G401.6 (cell line): ENCODE results near the gene DGAT2L6.

Source experiments
- FAIRE-seq: peaks from 2 replicates; lab custom pipeline; 2012; peaks lifted over from hg19 to GRCh38; lab: Jason Lieb, UNC

DGAT2L6 gene, protein sequence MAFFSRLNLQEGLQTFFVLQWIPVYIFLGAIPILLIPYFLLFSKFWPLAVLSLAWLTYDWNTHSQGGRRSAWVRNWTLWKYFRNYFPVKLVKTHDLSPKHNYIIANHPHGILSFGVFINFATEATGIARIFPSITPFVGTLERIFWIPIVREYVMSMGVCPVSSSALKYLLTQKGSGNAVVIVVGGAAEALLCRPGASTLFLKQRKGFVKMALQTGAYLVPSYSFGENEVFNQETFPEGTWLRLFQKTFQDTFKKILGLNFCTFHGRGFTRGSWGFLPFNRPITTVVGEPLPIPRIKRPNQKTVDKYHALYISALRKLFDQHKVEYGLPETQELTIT

DNA sequence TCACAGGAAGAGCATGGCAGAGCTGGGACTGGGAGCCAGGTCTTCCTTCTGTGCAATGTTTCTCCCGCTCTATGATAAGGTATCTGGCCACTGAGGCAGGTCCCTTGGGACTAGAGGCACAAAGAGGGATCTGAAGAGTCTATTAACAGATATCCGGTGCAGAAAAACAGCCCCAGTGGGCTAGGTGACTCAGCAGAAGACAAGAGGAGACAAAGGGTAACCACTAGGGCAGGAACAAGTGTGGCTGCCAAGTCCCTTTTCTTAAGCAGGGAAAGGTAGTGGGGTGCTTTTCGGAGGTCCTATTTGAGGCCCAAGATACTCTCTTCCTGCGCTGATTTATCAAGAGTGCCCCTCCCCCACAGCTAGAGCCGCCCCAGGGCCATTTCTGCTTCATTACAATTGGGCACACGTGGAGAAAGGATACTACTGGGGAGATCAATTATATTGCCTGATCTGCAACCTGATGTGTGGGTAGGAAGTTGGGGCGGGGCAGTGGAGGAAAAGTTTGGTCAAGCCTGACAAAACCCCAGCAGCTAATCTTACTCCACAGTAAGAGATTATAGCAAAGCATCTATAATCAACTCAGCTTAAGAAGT lies at the start of gene DGAT2L6:
Gene DGAT2L6, plus strand, starts transcription at position 546 of the 596 bp plus-strand sequence. CDS start 100 bp downstream, outside the sequence.
- FAIRE-seq = no peak

DNA sequence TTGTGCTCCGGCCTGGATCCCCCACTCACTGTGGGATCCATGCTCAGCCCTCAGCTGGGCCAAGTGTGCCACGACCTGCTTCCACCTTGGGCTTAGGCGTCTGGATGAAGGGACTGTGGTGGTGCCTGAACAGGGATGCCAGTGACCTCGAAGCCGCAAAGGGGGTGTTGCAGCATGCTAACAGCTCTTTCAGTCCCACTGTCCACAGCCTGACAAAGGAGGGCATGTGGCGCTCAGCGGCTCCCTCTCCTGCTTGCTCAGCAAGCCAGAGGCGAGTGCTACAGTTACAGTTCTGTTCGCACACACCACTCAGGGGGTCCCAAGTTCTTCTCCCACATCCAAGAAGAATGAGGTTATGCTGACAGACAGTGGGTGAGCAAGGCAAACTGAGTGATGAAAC lies 49.2 kb upstream of the DGAT2L6 start:
- no peak for FAIRE-seq

DNA sequence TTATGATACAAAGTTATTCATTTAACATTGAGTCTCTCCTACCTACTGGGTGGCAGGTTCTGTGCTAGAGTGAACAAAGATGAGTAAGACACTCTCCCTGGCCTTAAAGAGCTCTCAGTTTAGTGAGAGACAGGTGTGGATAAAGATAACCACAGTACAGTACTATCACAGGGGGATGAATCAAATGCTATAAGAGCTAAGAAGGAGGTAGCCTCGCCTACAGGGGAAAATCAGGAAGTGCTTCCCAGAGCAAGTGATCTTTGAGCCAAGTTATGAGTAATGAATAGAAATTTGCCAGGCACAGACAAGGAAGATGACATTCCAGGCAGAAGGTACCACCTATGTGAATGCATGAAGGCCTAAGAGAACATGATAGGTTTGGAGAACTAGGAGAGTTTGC lies 47.5 kb upstream of the DGAT2L6 start:
- FAIRE-seq = no peak

DNA sequence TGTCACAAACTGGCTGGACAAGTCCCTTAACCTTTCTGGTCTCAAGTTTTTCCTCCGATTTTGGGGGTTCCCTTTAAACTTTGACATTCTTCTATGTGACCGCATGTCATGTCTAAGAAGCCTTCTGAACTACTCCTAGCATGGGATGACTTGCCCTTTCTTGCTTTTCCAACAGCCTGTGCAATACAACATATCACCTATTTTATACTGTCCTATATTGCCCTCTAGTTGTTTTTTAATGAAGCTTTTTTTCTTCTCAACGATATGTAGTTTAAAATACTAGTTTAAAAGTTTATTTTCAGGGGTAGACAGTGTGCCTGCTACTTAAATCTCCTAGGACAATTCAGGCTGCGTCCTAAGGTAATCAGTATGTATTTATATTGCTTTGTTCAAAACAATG lies 45.1 kb upstream of the DGAT2L6 start:
- no peak for FAIRE-seq

DNA sequence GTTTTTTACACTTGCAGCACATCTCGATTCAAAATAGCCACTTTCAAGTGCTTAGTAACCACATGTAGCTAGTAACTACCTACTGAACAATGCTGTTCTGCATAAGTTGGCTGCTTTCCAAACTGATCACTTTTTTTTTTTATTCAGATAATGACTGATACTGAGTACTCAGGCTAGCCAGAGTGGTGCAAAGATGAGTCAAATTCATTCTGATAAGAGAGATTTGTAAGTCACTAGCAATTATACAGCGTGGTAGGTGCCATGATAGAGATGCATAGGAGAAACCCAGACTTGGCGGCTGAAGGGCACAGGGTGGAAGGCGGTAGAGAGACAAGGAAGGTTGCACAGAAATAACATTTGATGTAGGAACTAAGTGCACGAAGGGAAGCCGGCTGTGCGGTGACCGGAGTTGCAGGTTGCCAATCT lies 44.4 kb upstream of the DGAT2L6 start:
- FAIRE-seq = no peak

DNA sequence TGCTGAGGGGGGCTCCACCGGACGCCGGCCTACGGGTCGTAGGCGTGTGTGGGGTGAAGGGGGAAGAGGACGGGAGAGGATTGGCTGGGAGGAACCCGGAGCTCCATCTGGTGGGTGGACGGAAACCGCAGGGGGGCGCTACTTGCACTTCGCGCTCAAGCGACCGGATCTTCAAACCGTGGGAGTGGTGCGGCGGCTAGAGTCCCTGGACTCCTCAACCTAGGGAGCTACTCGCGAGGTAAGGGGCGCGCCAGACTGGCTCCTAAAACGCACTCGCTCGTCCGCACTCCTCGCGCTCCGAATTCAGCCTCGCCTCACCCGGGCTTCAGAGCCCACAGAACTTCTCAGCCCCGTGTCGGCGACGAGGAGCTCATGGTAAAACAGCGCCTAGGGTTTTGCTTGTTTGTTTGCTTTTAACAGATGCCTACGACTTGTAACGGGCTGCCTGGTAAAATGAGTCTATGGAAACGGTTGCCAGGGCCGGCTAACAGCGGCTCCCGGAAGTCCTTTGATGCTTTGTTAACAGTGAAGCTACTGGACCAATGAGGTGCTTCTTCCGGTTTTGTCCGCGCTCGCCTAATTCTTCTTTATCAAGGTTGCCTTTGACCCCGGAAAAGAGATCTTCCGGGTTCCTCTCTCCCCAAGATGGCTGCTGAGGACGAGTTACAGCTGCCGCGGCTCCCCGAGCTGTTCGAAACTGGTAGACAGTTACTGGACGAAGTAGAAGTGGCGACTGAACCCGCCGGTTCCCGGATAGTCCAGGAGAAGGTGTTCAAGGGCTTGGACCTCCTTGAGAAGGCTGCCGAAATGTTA lies 43.8 kb upstream of the DGAT2L6 start, which contains the start of gene IGBP1:
Gene IGBP1, plus strand, starts transcription at position 145 of the 813 bp plus-strand sequence. Its CDS starts 501 bp downstream, at position 646.
- peak; percentile 92 for FAIRE-seq

DNA sequence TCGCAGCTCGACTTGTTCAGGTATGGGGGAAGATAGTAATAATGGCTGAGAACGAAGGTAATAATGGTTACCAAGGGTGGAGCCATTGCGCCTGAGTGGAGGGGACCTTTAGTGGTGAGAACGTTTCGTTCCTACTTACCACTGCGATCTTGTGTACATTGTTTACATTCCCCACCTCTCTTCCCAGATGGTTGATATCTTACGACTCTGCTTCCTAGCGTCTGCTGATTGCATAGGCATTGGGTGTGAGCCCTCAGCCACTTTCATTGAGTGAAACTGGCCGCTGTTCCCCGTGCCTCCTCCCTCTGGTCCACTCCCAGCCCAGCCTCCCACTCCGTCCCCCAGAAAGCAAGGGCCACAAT lies 43.2 kb upstream of the DGAT2L6 start:
- FAIRE-seq = no peak

DNA sequence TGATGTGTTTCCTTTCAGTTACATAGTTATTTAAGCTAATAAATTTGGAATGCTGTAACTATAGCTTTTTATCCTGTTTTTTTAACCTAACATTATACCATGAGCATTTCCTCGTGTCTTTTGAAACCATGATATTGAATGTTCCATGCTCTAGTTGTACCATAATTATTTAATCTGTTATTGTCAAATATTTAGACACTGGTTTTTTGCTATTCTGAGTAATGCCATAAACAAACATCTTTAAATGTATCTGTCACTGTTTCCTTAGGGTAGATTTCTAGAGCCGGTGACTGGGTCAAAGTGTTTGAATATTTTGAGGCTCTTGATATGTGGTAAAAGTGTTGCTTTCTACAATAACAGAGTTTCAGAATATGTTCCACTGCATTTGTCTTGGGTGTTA lies 38.7 kb upstream of the DGAT2L6 start:
- FAIRE-seq = peak; percentile 6

DNA sequence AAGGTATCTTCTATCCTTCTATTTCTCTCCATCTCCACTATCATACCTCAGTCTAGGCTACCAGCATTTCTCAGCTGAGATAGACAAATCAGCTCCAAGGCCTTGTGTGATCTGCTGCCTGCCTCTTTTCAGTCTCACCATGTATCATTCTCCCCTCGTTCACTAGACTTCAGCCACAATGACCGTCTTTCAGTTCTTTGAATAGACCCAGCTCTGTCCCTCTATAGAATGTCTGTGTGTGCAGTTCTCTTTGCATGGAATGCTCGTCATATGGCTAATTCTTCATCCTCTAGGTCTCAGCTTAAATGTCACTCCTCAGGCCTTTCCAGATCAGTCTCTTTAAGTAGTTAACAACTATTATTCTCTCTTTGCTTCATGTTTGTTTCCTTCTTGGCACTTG lies 37.5 kb upstream of the DGAT2L6 start:
- no peak for FAIRE-seq

DNA sequence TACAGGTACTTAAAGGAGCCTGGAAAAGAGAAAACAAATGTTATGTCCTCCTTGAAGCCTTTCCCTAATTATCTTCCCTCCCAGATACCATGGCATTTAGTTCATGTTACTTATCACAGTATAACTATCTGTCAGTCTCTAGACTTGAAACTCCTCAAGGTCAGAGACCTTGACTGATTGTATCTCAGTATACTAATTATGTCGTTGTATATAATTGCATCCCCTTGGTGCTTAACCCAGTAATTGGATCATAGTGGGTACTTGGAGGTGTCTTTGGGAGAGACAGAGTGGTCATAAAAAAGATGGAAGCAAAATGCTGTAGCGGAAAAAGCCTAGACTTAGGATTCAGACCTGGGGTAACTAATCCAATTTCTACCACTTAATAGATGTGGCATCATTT lies 35.9 kb upstream of the DGAT2L6 start:
- no peak for FAIRE-seq

DNA sequence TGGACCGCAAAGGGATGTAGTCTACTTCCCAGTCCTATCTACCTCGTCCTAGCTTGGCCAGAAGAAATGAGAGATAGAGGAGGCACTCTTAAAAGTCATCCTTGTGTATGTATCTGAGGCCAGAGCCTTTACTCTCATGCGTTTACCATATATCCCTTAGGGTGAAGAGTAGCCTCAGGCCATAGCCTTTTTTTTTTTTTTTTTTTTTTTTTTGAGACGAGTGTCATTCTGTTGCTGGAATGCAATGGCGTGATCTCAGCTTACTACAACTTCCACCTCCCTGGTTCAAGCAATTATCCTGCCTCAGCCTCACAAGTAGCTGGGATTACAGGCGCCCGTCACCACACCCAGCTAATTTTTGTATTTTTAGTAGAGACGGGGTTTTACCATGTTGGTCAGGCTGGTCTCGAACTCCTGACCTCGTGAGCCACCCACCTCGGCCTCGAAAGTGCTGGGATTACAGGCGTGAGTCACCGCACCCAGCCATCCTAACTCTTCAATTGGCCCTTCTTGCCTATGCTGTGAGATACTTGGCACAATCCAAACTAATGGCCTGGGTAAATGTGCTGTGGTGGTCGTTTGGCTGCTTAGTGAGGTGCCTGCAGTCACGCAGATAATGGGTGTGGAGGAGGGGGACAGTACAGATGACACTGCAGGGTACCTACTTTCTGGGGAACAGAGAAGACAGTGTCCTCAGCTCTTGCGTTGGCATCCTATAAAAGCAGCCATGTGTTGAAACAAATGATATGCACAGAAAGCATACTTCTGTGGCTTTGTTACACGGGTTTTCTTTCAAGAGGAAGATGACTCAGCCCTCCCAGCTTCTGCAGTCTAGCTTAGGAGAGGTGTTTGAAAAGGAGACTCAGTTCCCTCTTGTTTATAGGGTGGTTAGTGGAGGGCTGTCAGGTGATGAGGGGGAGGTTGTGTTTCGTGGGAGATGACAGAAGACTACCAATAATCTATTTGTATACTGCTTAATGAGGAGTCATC lies 10.4 kb upstream of the DGAT2L6 start:
- FAIRE-seq = no peak

DNA sequence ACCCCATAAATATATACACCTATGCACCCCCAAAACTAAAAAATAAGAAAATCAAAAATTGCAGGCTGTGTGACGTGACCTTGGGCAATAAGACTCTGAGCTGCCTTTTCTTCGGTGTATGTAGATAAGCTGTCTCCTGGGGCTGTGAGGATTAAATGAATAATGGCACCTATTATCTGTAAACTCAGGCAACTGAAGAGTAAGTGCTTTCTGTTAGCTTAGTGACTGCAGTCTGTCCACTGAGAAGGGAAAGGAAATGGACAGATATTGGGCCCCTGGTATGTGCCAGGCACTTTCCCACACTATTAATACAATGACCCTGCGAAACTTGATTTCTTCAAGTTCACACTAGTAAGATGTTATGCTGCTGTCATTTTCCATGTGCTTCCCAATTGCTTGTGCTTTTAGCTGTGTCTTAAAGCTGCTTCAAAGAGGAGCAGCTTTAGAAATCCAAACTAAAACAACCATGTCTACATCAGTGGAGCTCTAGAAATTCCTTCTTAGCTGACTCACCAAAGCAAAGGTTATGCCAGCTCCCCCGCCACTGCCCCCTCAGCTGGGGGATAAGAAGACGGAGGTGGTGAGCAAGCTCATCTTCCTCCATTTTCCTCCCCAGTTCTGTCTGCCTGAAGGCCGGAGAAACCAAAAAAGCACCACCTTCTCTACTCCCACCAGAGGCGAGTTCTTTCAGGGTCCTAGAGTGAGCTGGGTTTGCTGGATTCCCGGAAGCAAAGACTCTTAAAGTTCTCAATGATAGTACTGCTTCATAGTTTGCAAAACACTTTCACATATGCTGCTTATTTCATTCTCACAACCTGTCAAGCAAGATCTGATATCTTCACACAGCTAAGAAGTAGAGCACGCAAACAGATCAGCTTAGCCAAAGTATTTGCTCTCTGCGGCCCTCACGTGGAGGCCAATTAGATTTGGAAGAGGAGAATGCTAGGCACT lies 8.8 kb upstream of the DGAT2L6 start:
- peak; percentile 19 for FAIRE-seq

DNA sequence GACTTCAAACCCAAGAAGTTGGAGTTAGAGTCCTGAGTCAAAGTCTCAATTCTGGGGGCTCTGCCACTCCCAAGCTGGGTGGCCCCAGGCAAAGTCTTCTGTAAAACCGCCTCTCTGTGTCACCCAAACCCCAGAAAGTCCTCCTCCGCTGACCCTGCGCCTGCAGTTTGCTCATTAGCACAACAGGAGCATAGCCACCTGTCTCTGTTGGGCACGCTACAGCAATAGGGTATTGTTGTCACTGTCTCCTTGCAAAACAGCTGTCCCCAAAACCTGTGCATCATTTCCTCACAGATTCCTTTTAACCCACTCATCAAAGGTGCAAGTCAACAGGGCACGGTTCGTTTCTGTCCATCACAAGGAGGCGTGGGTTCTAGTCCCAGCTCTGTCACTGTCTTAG lies 8.0 kb upstream of the DGAT2L6 start:
- no peak for FAIRE-seq

DNA sequence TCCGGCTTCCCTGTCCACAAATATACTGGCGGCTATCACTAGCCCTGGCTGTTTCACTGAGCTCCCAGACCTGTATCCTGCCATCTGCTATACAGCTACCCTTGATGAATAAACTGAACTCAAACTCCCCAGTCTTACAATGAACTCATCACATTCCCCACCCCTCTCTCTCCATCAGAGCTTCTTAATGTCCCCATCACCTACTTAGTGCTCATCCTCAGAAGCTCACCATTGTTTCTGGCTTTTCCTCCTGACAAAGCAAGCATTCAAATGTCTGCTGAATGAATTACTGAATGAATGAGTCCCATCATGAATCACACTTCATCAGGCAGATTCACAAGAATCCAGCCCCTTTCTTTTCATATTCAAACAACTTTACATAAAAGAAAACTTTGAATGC lies 5.7 kb upstream of the DGAT2L6 start:
- FAIRE-seq = no peak

DNA sequence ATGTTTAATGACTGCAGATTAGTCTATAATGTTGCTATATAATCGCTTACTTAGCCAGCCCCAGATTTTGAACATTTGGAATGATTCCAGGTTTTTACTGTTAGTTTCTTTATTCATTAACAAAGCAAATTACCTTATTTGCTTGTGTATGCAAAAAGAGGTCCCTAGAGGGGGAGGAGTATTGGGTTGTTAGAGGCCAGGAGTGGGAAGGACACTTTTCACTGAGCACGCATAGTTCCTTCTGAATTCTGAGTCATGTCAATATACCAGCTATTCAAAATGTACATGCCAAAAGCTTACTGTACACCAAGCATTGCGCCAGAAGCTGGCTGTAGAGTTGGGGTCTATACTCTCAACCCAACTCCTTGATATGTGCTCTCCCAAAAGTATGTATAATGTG lies 5.1 kb upstream of the DGAT2L6 start:
- no peak for FAIRE-seq

DNA sequence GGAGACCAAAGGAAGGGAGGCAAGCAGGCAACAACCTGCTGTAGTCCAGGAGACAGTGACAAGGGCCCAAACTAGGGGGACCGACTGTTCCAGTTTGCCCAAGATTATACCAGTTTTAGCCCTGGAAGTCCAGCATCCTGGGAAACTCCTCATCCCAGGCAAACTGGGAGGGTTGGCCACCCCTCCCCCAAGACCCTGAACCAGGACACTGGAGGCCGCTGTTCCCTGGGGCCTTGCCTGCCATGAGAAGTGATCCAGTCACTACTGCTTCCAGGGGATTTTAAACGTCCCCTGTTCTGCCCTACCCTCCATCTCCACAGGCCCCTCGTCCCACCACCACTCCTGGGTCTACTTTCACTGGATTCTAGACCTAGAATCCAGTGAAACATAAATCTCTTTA lies 4.3 kb upstream of the DGAT2L6 start:
- FAIRE-seq = no peak

DNA sequence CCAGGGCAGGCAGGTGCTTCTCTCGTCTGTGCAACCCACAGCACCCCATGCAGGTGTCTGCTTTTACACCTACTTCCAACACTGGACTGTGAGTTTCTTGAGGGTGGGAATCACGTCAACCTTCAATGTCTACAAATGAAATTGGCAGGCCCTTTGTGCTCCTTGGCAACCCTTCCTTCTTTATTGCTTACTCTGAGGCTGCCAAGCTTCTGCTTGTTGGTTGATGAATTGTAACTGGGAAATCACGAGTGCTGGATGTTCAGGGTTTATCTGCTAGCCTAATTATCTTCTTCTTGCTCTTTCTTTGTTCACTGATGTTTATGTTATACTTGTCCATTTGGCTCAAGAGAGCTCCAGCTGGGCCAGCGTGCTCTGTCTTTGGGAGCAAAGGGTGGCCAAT lies 2.5 kb upstream of the DGAT2L6 start:
- FAIRE-seq = no peak

DNA sequence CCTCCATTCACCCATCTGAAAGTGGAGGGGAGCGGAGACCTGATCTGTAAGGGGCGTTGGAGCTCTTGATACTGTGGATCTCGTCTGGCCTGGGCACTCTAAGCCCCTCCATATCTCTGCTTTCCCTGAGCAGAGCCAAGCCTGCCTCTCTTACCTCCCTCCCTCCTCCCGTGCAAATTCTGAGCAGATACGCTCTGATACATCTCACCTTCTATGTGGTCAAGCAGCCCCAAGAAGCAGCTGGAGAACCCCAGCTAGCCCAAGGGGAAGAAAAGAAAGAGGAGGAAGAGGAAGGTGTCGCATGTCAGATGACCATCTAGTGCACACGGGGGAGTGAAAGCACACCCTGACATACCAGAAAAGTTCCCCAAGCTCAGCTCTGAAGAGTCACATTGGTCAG lies 1.9 kb upstream of the DGAT2L6 start:
- no peak for FAIRE-seq

DNA sequence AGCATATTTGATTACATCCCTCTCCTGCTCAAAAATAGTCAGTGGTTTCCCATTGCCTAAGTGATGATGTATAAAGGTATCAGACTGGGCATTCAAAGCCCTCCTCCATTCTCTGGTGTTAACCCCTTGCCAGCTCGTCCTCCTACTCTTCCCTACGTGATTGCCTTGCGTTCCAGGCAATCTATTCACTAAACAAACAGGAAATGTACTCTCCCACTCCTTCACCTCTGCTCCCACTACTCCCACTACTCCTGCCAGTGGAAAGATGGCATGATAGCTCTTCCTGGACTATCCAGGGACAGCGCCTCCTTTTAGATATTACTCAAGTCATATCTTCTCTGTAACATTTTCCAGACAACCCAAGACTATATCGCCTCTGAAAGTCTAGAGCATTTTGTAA lies 5.8 kb downstream of the DGAT2L6 start:
- FAIRE-seq = no peak

DNA sequence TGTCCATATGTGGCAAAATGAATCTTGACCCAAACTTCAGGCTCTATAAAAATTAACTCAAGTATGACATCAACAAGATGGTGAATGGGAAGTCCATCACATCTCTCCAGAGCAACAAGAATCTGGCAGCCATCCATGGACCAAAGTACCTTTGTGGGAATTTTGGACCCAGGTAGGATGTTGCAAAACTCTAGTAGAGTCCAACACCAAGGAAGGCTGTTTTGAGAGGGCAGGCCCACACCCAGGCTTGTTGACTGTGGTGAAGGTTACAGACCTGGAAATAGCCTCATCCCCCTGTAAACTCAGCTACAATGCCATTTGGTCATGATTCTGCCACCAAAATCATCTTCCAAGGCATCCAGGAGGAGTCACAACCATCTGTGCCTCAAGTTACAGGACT lies 12.9 kb downstream of the DGAT2L6 start:
- FAIRE-seq = no peak
